Measurements from ENCODE around the gene FAM234B. TPM values are rescaled to one million over a fixed set of nuclear protein-coding genes. Genes with fewer than 3 reads are reported as not detected.
A peak's percentile ranks its signal among the peaks of the same experiment; 100 is the strongest.
"Not testable (repeated sequence)": the region's sequence is repeated elsewhere in the genome, so short reads cannot be mapped to it uniquely, and the experiment has no call there.

The FAM234B gene
- total RNA-seq, 2 donors from 2014 or later = 20.8 to 32.0 TPM

GRCh38 chr12:13079440-13079906 lies 35.3 kb downstream of the FAM234B start:
- Mint-ChIP-seq H3K4me1 (peaks cover 6% of the 10 kb centered on the region), H3K27me3 (ENCODE audit: insufficient read depth) (no peaks in the 10 kb centered on the region), H3K36me3 (ENCODE audit: low read depth) (peaks cover 56% of the 10 kb centered on the region), H3K27ac (peak overlapping the region; percentile 45), H3K9me3 (peaks cover 14% of the 10 kb centered on the region), H3K4me3 (no peak overlapping the region)
- H3K27me3 ChIP-seq (ENCODE audit: control insufficient read depth, insufficient read depth, low read length, poor library complexity, severe bottlenecking) = no peaks in the 10 kb centered on the region
- H3K4me3 ChIP-seq (ENCODE audit: low read length) = no peak overlapping the region
- peaks cover 14% of the 10 kb centered on the region for H3K36me3 ChIP-seq (ENCODE audit: control insufficient read depth, insufficient read depth, low read length)
- WGBS, 2 experiments (ENCODE audit: insufficient coverage in 1 of 2, insufficient read length in 1 of 2) = 67 to 88% methylated on average over 6 to 8 of the region's 8 CpGs
- peak; percentile 87 for TF ChIP-seq CTCF (conservative IDR thresholded peaks at IDR 0.05)
- H3K9me3 ChIP-seq (ENCODE audit: control insufficient read depth, low read length) = no peaks in the 10 kb centered on the region
- H3K4me1 ChIP-seq (ENCODE audit: control insufficient read depth, insufficient read depth, low read length) = no peaks in the 10 kb centered on the region
- H3K27ac ChIP-seq (ENCODE audit: low read depth, low read length) = peak overlapping the region; percentile 44
- peak; percentile 76 for DNase-seq
- H3K9ac ChIP-seq (ENCODE audit: extremely low read depth, low read length, poor library complexity, severe bottlenecking) = no peak overlapping the region

GRCh38 chr12:13080266-13080665 lies 36.1 kb downstream of the FAM234B start:
- WGBS, 2 experiments (ENCODE audit: insufficient coverage in 1 of 2, insufficient read length in 1 of 2) = 88 to 100% methylated on average over 1 to 3 of the region's 3 CpGs
- no peak for DNase-seq
- Histone ChIP-seq H3K4me3 (ENCODE audit: low read length) (no peak overlapping the region), H3K27me3 (ENCODE audit: control insufficient read depth, insufficient read depth, low read length, poor library complexity, severe bottlenecking) (no peaks in the 10 kb centered on the region), H3K9ac (ENCODE audit: extremely low read depth, low read length, poor library complexity, severe bottlenecking) (no peak overlapping the region), H3K36me3 (ENCODE audit: control insufficient read depth, insufficient read depth, low read length) (peaks cover 14% of the 10 kb centered on the region), H3K9me3 (ENCODE audit: control insufficient read depth, low read length) (no peaks in the 10 kb centered on the region), H3K4me1 (ENCODE audit: control insufficient read depth, insufficient read depth, low read length) (no peaks in the 10 kb centered on the region), H3K27ac (ENCODE audit: low read depth, low read length) (no peak overlapping the region)
- H3K4me3 Mint-ChIP-seq = no peak overlapping the region
- peaks cover 61% of the 10 kb centered on the region for H3K36me3 Mint-ChIP-seq (ENCODE audit: low read depth)
- peaks cover 6% of the 10 kb centered on the region for H3K4me1 Mint-ChIP-seq
- TF ChIP-seq CTCF (conservative IDR thresholded peaks at IDR 0.05) = no peak
- peaks cover 2% of the 10 kb centered on the region for H3K27me3 Mint-ChIP-seq (ENCODE audit: insufficient read depth)
- peaks cover 14% of the 10 kb centered on the region for H3K9me3 Mint-ChIP-seq
- H3K27ac Mint-ChIP-seq = no peak overlapping the region

GRCh38 chr12:13082861-13083260 lies 38.7 kb downstream of the FAM234B start:
- H3K4me1 Mint-ChIP-seq = peaks cover 22% of the 10 kb centered on the region
- H3K36me3 ChIP-seq (ENCODE audit: control insufficient read depth, insufficient read depth, low read length) = peaks cover 4% of the 10 kb centered on the region

GRCh38 chr12:13083638-13084037 lies 39.5 kb downstream of the FAM234B start:
- H3K9me3 ChIP-seq (ENCODE audit: control insufficient read depth, low read length); H3K36me3 ChIP-seq (ENCODE audit: control insufficient read depth, insufficient read depth, low read length); H3K27me3 Mint-ChIP-seq (ENCODE audit: insufficient read depth); H3K9ac ChIP-seq (ENCODE audit: extremely low read depth, low read length, poor library complexity, severe bottlenecking); DNase-seq; H3K27ac ChIP-seq (ENCODE audit: low read depth, low read length); H3K4me3 ChIP-seq (ENCODE audit: low read length); H3K4me1 ChIP-seq (ENCODE audit: control insufficient read depth, insufficient read depth, low read length); H3K9me3 Mint-ChIP-seq; H3K27me3 ChIP-seq (ENCODE audit: control insufficient read depth, insufficient read depth, low read length, poor library complexity, severe bottlenecking); H3K27ac Mint-ChIP-seq; H3K4me3 Mint-ChIP-seq: not testable (repeated sequence)
- WGBS, 2 experiments (ENCODE audit: insufficient coverage in 1 of 2, insufficient read length in 1 of 2) = 75 to 92% methylated on average over 1 to 3 of the region's 5 CpGs
- Mint-ChIP-seq H3K36me3 (ENCODE audit: low read depth) (peaks cover 40% of the 10 kb centered on the region), H3K4me1 (peaks cover 27% of the 10 kb centered on the region)

More at GRCh38 chr12:13082861-13083260, 38.7 kb downstream of the FAM234B start:
- no peak overlapping the region for H3K27ac Mint-ChIP-seq
- H3K27me3 ChIP-seq (ENCODE audit: control insufficient read depth, insufficient read depth, low read length, poor library complexity, severe bottlenecking) = no peaks in the 10 kb centered on the region
- H3K27me3 Mint-ChIP-seq (ENCODE audit: insufficient read depth) = peaks cover 2% of the 10 kb centered on the region
- H3K4me1 ChIP-seq (ENCODE audit: control insufficient read depth, insufficient read depth, low read length) = no peaks in the 10 kb centered on the region
- TF ChIP-seq CTCF (conservative IDR thresholded peaks at IDR 0.05) = no peak
- no peak overlapping the region for H3K4me3 ChIP-seq (ENCODE audit: low read length)
- 100% methylated on average over 1 to 2 of the region's 2 CpGs for WGBS, 2 experiments (ENCODE audit: insufficient coverage in 1 of 2, insufficient read length in 1 of 2)
- no peak overlapping the region for H3K4me3 Mint-ChIP-seq
- H3K9me3 Mint-ChIP-seq = peaks cover 11% of the 10 kb centered on the region
- DNase-seq = no peak
- H3K27ac ChIP-seq (ENCODE audit: low read depth, low read length) = no peak overlapping the region
- H3K36me3 Mint-ChIP-seq (ENCODE audit: low read depth) = peaks cover 45% of the 10 kb centered on the region
- H3K9me3 ChIP-seq (ENCODE audit: control insufficient read depth, low read length) = no peaks in the 10 kb centered on the region
- H3K9ac ChIP-seq (ENCODE audit: extremely low read depth, low read length, poor library complexity, severe bottlenecking) = no peak overlapping the region

Data from endodermal cell (in vitro differentiated cells).